ENCODE results near the gene GNL1. TPM values are rescaled to one million over a fixed set of nuclear protein-coding genes. Genes with fewer than 3 reads are reported as not detected.

Gene GNL1
- total and polyA plus RNA-seq, 9 of the 15 experiments (the other 6 are each of a cell fraction or from before 2014, with no cell fraction given), result 0.73 to 112 (median 58.0) TPM

DNA sequence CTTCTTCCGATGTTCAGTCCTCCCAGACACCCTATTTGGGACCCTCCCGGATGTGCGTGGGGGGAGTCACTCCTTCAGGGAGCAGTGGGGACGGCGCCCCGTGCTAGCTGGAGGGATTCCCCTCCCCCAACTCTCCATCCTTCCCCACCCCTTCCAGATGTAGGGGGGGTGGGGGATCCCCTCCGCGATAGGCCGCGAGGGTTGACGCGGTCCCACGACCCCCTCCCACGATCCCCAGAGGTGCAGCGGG is 548 bp downstream of the GNL1 start (continued):
- TF ChIP-seq HCFC1 (IDR thresholded peaks at IDR 0.05; ENCODE audit: low read depth, low read length), result no peak
- TF ChIP-seq FOXA1 (IDR thresholded peaks at IDR 0.05; ENCODE audit: borderline replicate concordance), result no peak
- no peak for TF ChIP-seq CTBP1 (IDR thresholded peaks at IDR 0.05; ENCODE audit: borderline replicate concordance)
- no peak for TF ChIP-seq XRCC3 (IDR thresholded peaks at IDR 0.05)
- no peak for TF ChIP-seq DEAF1 (CRISPR knock-in tag; IDR thresholded peaks at IDR 0.05)
- TF ChIP-seq DMBX1 (CRISPR knock-in tag; IDR thresholded peaks at IDR 0.05; ENCODE audit: borderline replicate concordance), result no peak
- TF ChIP-seq RNF2 (IDR thresholded peaks at IDR 0.05), result 0 out of 2 replicates have a peak, but pooled peaks have one; percentile 2
- no peak for TF ChIP-seq SNIP1 (IDR thresholded peaks at IDR 0.05; ENCODE audit: low read depth)
- TF ChIP-seq, protein P1, sequence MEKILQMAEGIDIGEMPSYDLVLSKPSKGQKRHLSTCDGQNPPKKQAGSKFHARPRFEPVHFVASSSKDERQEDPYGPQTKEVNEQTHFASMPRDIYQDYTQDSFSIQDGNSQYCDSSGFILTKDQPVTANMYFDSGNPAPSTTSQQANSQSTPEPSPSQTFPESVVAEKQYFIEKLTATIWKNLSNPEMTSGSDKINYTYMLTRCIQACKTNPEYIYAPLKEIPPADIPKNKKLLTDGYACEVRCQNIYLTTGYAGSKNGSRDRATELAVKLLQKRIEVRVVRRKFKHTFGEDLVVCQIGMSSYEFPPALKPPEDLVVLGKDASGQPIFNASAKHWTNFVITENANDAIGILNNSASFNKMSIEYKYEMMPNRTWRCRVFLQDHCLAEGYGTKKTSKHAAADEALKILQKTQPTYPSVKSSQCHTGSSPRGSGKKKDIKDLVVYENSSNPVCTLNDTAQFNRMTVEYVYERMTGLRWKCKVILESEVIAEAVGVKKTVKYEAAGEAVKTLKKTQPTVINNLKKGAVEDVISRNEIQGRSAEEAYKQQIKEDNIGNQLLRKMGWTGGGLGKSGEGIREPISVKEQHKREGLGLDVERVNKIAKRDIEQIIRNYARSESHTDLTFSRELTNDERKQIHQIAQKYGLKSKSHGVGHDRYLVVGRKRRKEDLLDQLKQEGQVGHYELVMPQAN (IDR thresholded peaks at IDR 0.05; ENCODE audit: borderline replicate concordance), result no peak
- TF ChIP-seq ETS1 (conservative IDR thresholded peaks at IDR 0.05; ENCODE audit: control insufficient read depth, low read depth, low read length), result peak; percentile 35; the same call in 1 of the 2 replicates
- no peak for TF ChIP-seq ZNF778 (CRISPR knock-in tag; IDR thresholded peaks at IDR 0.05)
- TF ChIP-seq ZNF830 (CRISPR knock-in tag; IDR thresholded peaks at IDR 0.05), result peak; percentile 26; the same call in 1 of the 2 replicates
- TF ChIP-seq STAT5A (IDR thresholded peaks at IDR 0.05; ENCODE audit: borderline replicate concordance, low read length), result no peak
- TF ChIP-seq ZBED1 (IDR thresholded peaks at IDR 0.05), result no peak
- no peak for TF ChIP-seq THAP12 (CRISPR knock-in tag; IDR thresholded peaks at IDR 0.05)
- no peak for TF ChIP-seq PHF20 (IDR thresholded peaks at IDR 0.05; ENCODE audit: partially characterized antibody)
- TF ChIP-seq ZNF143 (CRISPR knock-in tag; IDR thresholded peaks at IDR 0.05), result peak; percentile 47; the same call in 1 of the 2 replicates
- no peak for TF ChIP-seq L3MBTL2 (IDR thresholded peaks at IDR 0.05)
- no peak for TF ChIP-seq ILF3 (IDR thresholded peaks at IDR 0.05; ENCODE audit: borderline replicate concordance)
- 0 out of 2 replicates have a peak, but pooled peaks have one; percentile 9 for TF ChIP-seq NR1H2 (CRISPR knock-in tag; IDR thresholded peaks at IDR 0.05)
- TF ChIP-seq BRD4 (IDR thresholded peaks at IDR 0.05), result peak; percentile 85; the same call in 1 of the 2 replicates
- no peak for TF ChIP-seq CBFA2T3 (IDR thresholded peaks at IDR 0.05)
- no peak for TF ChIP-seq ELF2 (CRISPR knock-in tag; IDR thresholded peaks at IDR 0.05)
- TF ChIP-seq MLLT1 (IDR thresholded peaks at IDR 0.05), result peak in 1 of 2 experiments; percentile 5; a peak in 1 of 4 replicates

Measured in K562 (cell line).